ENCODE data around the gene PDE1A.
"Not testable (repeated sequence)": the region's sequence is repeated elsewhere in the genome, so short reads cannot be mapped to it uniquely, and the experiment has no call there.

PDE1A gene

DNA sequence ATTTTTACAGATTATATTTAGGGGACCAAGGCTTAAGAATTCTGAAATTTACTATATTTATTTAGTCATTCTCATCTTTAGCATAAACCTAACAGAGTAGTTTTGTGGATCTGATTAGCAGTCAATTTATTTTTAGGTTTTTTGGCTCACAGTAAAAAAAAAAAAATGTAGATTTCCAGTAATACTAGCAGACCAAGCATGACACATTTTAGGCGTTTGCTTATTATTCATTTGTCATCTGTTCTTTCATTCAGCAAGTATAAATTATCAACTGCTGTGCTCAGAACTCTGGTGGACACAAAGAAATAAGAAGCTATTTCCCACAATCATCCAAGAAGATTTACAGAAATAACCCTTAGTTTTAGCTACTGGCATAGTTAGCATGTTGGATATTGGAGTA lies 20.6 kb downstream of the PDE1A start:
- no peak for DNase-seq (ENCODE audit: low spot score)

DNA sequence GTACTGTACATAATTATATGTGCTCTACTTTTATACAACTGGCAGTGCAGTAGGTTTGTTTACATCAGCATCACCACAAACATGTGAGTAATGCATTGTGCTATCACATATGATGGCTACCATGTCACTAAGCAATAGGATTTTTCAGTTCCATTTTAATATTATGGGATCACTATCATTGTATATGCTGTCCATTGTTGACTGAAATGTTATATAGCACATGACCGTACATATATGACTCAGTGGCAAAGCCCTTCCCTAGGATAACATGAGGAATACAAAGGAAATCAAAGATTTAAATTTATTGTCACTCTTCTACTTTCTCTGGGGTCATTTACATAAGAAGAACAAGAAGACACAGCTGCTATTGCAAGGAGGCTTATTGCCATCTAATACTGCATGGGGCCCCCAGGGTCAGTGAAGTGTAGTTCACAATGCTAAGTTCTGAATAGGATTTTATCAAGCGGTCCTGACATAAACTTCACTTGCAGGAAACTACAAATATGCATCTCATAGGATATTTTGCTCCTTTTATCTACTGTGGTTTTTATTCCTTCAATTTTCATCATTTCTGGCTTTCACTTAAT lies 21.8 kb downstream of the PDE1A start:
- no peak for DNase-seq (ENCODE audit: low spot score)

DNA sequence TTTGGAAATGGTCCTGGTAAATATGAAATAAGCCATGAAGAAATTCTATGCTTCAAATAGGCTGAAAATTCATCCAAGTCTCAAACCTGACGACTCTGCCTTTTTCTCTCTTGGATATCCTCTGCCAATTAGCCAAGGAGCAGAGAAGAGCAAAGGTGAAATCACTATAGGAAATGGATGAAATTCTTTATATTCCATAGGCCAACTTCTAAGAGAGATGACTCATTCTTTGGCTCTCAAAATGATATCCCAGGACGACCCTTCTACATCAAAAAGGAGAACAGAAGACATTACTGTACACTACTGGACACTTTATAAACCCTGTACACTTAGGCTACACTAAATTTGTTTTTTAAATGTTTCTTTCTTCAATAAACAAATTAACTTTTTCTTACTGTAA lies 22.7 kb downstream of the PDE1A start:
- no peak for DNase-seq (ENCODE audit: low spot score)

DNA sequence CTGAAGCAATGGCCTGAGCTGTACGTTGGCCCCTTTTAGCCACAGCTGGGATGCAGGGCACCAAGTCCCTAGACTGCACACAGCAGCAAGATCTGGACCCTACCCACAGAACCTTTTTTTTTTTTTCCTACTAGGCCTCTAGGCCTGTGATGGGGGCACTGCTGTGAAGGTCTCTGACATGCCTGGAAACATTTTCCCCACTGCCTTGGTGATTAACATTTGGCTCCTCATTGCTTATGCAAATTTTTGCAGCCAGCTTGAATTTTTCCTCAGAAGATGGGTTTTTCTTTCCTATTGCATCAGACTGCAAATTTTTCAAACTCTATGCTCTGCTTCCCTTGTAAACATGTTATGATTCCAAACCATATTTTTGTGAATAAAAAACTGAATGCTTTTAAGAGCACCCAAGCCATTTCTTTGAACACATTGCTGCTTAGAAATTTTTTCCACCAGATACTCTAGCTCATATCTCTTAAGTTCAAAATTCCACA lies 33.5 kb downstream of the PDE1A start:
- DNase-seq (ENCODE audit: low spot score) = no peak

DNA sequence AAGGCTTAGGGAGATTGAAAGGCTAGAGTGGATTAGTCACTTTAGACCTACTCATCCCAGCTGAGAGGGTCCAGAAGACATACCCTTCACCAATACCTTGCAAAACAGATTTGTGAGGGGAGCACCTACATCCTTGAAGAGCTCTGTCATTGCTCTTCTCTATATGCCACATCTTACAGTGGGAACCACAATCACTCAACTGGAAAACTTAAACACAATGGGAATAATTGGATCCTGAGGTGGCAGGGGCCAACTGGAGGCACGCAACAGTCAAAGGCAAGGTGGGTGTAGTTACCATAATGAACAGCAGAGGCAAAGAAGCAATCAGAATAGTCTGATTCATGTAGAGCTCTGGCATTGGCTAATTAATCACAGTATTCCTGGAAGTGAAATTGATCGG lies 35.4 kb downstream of the PDE1A start:
- DNase-seq (ENCODE audit: low spot score) = no peak

DNA sequence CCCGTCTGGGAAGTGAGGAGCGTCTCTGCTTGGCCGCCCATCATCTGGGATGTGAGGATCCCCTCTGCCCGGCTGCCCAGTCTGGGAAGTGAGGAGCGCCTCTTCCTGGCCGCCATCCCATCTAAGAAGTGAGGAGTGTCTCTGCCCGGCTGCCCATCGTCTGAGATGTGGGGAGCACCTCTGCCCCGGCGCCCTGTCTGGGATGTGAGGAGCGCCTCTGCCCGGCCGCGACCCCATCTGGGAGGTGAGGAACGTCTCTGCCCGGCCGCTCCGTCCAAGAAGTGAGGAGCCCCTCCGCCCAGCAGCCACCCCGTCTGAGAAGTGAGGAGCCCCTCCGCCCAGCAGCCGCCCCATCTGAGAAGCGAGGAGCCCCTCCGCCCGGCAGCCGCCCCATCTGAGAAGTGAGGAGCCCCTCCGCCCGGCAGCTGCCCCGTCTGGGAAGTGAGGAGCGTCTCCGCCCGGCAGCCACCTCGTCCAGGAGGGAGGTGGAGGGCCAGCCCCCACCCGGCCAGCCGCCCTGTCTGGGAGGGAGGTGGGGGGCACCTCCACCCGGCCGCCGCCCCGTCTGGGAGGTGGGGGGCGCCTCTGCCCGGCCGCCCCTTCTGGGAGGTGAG lies 40.5 kb downstream of the PDE1A start:
- not testable (repeated sequence) for DNase-seq (ENCODE audit: low spot score)

DNA sequence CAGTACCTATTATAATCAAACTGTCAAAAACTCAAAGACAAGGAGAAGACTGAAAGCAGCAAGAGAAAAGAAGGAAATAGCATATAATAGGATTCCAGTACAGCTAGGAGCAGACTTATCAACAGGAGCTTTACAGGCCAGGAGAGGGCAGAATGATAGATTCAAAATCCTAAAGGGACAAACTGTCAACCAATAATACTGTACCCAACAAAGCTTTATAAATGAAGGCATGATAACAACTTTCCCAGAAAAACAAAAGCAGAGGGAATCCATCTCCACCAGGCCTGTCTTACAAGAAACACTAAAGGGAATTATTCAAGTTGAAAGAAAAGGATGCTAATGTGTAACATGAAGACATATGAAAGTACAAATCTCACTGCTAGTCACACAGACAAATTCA lies 42.0 kb downstream of the PDE1A start:
- DNase-seq (ENCODE audit: low spot score) = no peak

DNA sequence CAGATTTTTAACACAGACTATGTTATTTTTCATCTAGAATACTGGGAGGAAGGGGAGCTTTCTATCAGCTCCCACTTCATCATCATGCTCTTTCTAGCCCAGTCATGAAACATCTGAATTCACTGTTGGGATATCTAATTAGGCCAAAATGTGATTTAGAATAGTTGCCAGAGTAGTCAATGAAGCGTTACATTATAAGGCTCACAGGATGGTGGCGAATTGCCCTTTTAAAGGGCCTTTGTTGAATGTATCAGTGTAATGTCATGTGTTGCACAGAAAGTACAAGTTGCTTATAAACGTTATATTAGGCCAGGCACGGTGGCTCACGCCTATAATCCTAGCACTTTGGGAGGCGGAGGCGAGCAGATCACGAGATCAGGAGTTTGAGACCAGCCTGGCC lies 45.6 kb downstream of the PDE1A start:
- no peak for DNase-seq (ENCODE audit: low spot score)

DNA sequence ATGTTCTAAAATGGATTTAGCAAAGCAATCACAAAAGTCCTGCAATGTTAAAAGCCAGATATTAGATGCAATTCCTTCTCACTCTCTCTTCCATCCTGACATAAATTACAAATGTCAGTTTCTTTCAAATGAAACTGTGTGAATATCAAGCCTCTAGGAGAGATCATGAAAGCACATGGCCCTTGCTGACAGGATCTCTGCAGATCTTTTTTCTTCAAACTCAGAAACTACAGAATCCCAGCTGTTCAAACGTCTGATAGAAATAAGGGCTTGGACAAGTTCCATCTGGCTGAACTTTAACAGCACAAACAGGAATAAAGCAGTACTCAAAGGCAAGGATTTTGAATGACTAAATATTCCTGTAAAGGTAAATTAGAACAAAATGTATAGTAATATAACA lies 47.6 kb downstream of the PDE1A start:
- no peak for DNase-seq (ENCODE audit: low spot score)

DNA sequence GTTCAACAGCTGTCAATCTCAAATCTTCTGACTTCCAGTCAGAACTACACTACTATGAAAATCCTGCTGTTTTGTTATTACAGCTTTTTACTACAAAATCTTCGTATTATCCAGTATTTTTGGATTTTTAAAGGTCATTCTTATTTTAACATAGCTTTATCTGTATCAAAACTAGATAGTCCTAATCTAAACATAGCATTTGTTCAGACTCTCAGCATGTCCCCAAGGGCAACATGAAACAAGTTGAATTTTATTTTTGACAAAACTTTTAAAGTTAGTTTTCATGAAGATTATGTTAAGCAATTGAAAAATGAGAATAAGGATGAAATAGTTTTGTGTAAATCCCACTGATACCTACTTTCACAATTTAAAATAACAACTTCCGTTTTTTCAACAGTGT lies 48.1 kb downstream of the PDE1A start:
- DNase-seq (ENCODE audit: low spot score) = no peak

DNA sequence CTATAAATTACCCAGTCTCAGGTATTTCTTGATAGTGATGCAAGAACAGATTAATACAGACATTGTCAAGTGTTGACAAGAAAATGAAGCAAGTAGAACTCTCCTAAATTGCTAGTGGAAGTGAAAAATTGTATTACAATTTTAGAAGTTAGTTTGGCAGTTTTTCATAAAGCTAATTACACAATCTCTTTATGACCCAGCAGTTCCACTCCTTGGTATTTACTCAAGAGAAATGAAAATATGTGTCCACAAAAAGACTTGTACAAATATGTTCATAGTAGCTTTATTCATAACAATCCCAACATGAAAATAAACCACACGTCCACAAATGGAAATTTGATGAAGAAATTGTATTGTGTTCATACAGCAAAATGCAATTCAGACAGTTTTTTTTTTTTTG lies 49.4 kb downstream of the PDE1A start:
- DNase-seq (ENCODE audit: low spot score) = no peak

DNA sequence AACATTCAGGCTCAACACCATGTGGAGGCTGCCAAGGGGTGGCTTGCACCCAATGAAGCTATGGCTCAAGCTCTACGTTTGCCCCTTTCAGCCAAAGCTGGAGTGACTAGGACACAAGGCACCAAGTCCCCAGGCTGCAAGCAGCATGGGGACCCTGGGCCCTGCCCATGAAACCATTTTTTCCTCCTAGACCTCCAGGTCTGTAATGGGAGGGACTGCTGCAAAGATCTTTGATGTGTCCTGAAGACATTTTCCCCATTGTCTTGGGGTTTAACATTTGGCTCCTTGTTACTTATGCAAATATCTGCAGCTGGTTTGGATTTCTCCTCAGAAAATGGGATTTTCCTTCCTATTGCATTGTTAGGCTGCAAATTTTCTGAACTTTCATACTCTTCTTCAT lies 51.0 kb downstream of the PDE1A start:
- DNase-seq (ENCODE audit: low spot score) = no peak

DNA sequence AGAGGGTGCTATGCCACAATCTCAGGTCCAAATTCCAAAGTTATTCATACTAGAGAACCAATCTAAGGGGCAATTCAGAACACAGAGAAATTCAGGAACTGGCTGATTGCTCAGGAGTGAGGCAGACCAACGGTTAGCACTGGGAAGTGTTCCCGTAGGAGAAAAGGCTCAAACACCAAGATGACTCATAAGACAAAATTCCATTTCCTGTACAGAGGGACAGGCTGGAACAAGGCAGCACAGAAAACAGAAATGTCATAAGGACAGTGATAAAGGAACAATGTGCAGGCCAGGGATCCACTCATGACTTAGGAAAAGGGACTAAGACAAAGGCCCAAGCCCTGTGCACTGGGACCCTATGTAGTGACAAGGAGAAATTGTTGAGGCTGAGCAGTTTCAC lies 54.2 kb downstream of the PDE1A start:
- DNase-seq (ENCODE audit: low spot score) = no peak

DNA sequence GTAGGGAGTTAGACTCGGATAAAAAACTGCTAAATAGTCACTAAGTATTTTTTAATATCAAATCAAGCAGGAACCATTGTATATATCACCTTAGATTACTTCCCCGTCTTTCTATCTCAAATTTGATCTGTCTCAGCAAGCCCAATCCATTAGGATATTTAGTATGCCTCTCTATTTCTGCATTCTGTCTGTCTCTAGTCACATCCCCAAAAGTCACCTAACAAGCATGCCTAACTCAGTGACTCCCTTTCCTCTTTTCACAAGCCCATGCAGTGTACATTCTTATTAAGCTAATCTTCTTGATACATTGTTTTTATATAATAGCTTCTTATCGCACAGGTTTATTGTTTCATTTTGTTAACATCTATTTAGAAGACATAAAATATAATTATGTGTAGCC lies 57.8 kb downstream of the PDE1A start:
- DNase-seq (ENCODE audit: low spot score) = no peak

DNA sequence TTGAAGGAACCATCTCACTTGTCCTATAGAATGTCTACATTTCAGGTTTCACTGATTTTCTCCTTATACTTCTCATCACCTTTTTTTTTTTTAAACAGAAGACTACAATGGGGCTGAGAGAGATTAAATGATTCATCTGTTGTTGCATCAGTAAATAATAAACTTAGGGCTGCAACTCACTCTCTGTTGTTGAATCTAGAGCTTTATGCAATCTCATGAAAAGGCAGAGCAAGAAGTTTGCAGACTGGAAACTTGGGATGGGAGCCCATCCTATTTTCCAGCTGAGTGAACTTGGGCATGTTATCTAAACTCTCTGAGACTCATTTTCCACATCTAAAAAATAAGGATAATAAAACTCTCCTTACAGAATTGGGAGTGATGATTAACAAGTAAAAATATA lies 58.4 kb downstream of the PDE1A start:
- no peak for DNase-seq (ENCODE audit: low spot score)

DNA sequence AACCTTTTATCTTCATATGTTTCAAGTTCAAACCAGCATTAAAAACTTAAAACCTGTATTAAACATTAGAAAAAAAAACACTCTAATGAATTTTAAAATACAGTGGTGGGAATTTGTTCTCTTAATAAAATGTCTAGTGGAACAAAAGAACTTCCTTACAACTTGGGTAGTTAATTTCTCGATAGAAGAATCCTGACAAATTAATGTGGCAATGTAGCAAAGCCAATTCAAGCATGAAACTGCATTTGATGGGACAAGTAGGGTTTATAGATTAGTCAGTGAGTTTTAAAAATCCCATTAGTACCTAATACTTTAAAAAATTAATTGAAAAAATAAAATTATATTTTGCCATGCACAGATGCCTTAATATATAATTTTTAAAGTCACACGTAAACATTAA lies 59.4 kb downstream of the PDE1A start:
- DNase-seq (ENCODE audit: low spot score) = no peak

DNA sequence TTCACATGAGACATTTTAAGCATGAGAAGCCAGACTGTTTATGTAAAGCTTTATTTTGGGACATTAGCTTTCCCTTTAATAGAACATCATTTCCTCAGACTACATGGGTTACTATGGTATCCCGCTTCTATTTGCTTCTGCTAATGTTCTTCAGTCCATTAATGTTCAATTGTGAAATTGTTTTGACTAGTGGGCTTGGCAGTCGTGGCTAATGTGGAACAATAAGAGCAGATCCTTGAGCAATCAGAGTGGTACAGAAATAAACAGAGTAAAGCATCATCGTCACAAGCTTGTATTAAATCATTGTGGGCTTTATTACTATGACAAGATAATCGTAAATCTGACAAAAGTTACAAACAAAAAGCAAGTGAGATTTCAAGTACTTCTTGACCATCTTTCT lies 60.2 kb downstream of the PDE1A start:
- no peak for DNase-seq (ENCODE audit: low spot score)

DNA sequence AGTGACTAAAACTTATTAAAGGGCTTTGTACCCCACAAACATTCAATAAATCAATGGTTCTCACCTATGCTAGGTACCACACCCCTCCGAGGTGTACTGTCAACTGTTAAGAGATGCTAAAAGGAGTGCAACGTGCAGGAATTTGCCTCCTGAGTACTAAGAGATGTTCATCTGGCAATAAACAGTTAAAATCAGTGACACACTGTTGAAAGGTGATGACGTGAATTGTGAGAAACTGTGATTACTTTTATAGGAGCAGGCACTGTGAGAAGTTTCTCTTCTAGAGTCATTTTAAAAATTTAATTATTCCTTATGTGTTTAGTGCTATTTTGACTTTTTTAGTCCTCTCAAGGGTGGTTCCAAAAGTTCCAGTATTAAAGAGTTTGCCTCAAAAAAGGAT lies 61.0 kb downstream of the PDE1A start:
- DNase-seq (ENCODE audit: low spot score) = no peak

DNA sequence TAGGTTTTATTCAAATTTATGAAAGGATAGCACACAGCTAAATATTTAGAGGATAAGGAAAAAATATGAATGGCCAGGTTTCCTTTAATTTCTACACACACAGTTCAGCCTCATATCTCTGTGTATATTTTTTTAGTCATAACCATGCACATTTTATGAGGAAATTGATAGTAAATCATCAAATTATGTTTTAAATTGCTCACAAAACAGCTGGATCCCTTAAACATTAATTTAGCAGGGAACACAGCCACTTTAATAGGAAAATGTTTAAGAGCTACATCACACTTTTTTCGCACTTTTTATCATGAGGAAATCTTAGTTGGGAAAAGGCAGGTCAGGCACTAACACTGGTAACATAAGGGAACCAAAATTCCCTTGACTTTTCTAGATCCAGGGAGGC lies 65.4 kb downstream of the PDE1A start:
- no peak for DNase-seq (ENCODE audit: low spot score)

DNA sequence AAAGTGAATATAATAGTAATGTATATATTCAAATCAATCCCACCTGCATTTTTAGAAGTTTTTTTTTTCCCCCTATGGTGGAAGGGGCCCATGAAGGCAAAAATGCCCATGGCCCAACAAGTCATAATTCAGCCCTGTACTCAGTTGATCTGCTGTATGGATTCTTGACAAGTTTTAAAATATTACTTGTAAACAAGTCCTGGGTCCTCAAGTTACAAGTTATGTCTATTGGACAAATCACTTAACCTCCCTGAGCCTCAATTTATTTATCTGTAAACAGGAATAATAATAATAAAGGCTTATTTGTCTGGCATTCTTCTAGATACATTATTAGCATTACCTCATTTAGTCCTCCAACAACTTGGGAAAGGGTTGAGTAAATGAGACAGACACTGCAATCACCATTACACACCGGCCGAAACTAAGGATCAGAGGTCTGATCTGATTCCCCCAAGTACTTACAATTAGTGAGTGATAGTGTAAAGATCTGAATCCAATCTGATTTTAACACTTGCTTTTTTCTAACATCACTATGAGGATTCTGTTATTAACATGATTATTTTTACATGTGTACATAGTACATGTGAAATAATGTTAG lies 66.1 kb downstream of the PDE1A start:
- no peak for DNase-seq (ENCODE audit: low spot score)

DNA sequence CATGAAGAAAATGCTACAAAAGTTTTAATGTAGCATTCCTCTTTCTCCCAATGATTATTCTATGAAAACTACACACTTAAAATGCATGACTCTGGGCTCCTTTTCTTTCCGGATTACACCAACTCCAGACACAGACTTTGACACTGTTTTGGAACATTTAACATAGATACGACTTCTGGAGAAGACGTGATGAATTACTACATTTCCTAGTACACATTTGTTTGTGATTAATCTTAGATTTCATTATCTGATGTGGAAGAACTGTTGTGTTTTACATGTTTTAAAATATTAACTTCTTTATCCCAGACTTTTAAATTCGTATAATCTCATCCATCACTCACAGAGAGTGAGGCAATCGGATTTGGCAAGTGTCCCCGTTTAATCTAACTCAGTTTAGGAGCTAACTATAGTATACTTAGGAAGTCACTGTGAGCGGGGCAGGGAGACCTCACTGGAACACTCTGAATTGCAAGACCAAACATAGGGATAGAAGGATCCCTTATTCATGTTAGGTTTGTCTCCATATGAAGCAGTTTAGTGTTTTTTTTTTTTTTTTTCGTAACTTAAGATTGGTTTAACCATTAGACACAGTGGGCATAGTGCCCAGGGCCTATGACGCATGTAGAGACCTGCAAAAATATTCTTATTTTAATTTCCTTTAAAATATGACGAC lies 66.7 kb downstream of the PDE1A start:
- DNase-seq (ENCODE audit: low spot score) = no peak

DNA sequence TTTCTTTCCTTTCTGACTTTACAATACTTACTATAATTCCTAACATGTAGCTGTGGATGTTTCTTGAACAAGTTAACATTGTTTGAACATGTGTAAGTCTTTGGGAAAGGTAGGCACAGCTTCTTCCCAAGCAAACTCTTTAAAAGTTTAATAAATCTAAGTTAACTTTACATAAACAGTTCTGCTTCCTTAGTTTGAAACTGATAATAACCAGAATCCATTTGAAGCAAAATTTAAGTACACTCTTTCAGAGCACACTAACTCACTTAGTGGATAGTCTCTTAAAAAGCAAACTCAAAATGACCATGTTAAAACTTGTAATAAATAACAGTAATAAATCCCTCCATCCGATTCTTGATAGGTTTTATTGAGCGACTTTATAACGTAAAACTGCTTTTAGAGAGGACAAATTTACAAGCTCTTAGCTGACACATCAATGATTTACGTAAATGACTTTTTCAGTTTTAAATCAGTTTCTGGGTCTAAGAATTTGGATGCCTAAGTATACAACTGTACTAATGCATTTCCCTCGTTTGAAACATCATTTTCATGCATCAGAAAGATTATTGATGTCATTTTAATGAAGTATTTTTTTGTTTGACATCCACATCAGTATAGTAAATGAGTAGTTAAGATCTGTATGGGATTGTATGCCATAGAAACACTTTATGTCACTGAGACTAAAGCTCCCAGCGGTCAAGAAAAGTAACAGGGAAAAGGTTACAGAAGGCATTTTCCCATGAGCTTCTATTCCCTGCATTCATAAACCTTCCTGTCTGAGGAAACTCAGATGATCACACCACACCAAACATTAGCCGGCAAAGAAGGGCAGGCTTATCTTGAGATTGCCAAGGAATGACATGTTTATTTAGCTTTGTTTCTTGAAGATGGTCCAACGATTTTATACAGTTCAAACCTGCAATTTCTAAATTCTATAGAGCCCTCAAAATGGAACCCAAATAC lies 67.5 kb downstream of the PDE1A start:
- no peak for DNase-seq (ENCODE audit: low spot score)

Data from D341Med (cell line).